PC-3 (cell line): ENCODE data around the gene TMEM131. TPM values are rescaled to one million over a fixed set of nuclear protein-coding genes. Genes with fewer than 3 reads are reported as not detected.

Source experiments
- ATAC-seq: fragments of 200-7000 bp; cut with Tn5 transposase; 2 replicates; pipeline ENCODE4 v1.9.1; 2020; ENCODE audit warnings: mild to moderate bottlenecking, moderate library complexity
- BruUV-seq: library from RNA; stranded (reverse); fragments of 400-500 nt; replicated peaks from 2 replicates; lab custom pipeline; 2021; lab: Mats Ljungman, UMichigan
- CTCF ChIA-PET: fragments of 300-600 bp; sonication (Branson Sonifier 250); formaldehyde crosslinking; loops from one replicate; lab custom pipeline; 2022; ENCODE audit warnings: antibody characterized with exemption; lab: Charles Lee
- POLR2A ChIA-PET: fragments of 300-600 bp; sonication (Branson Sonifier 250); formaldehyde crosslinking; loops from one replicate; lab custom pipeline; 2022; ENCODE audit warnings: antibody characterized with exemption; ENCODE audit not compliant: unreplicated experiment; lab: Charles Lee
- DNase-seq: peaks from one replicate; pipeline ENCODE4 v3.0.0-alpha.2; 2015
- H2AFZ ChIP-seq: fragments of 300-600 bp; sonication (generic); 2 replicates; pipeline ENCODE4 v1.6.0; 2016; ENCODE audit warnings: antibody characterized with exemption, low read length
- H3F3A ChIP-seq: fragments of 300-600 bp; sonication (generic); one replicate; pipeline ENCODE4 v1.6.0; 2017; ENCODE audit warnings: antibody characterized with exemption, low read length, control low read depth, mild to moderate bottlenecking; ENCODE audit not compliant: unreplicated experiment
- H3K27ac ChIP-seq: fragments of 300-600 bp; sonication (generic); 2 replicates; pipeline ENCODE4 v1.5.1; 2016; ENCODE audit warnings: mild to moderate bottlenecking, low read length
- H3K27me3 ChIP-seq: fragments of 300-600 bp; sonication (generic); 2 replicates; pipeline ENCODE4 v1.6.1; 2016; ENCODE audit warnings: low read length, mixed read lengths
- H3K36me3 ChIP-seq: fragments of 300-600 bp; sonication (generic); 2 replicates; pipeline ENCODE4 v1.6.1; 2016; ENCODE audit warnings: low read depth, mixed run types, low read length, mixed read lengths
- H3K4me1 ChIP-seq: fragments of 300-600 bp; sonication (generic); 2 replicates; pipeline ENCODE4 v1.5.1; 2016; ENCODE audit warnings: low read length; ENCODE audit not compliant: insufficient read depth
- H3K4me2 ChIP-seq: fragments of 300-600 bp; sonication (generic); 2 replicates; pipeline ENCODE4 v1.6.0; 2016; ENCODE audit warnings: low read length
- H3K4me3 ChIP-seq: fragments of 300-600 bp; sonication (generic); 2 replicates; pipeline ENCODE4 v1.5.1; 2016; ENCODE audit warnings: mild to moderate bottlenecking, low read length, mixed read lengths
- H3K79me2 ChIP-seq: fragments of 300-600 bp; sonication (generic); 2 replicates; pipeline ENCODE4 v1.6.1; 2017; ENCODE audit warnings: low read length, mixed read lengths
- H3K9ac ChIP-seq: fragments of 300-600 bp; sonication (generic); 2 replicates; pipeline ENCODE4 v1.6.0; 2016; ENCODE audit warnings: mild to moderate bottlenecking, low read length
- H3K9me2 ChIP-seq: fragments of 300-600 bp; sonication (generic); replicated peaks from 2 replicates; pipeline ENCODE4 v1.6.1; 2016; ENCODE audit warnings: mixed run types, low read length, mixed read lengths
- H3K9me3 ChIP-seq: fragments of 300-600 bp; sonication (generic); 2 replicates; pipeline ENCODE4 v1.6.1; 2016; ENCODE audit warnings: low read length, mixed read lengths
- H4K20me1 ChIP-seq: fragments of 300-600 bp; sonication (generic); 2 replicates; pipeline ENCODE4 v1.6.1; 2016; ENCODE audit warnings: low read length, mixed read lengths
- CTCF ChIP-seq: fragments of 300-600 bp; sonication (generic); conservative IDR thresholded peaks from 2 replicates; pipeline ENCODE4 v1.5.1; 2017; ENCODE audit warnings: antibody characterized with exemption, low read depth, mild to moderate bottlenecking, low read length
- EZH2 ChIP-seq: fragments of 300-600 bp; sonication (generic); IDR thresholded peaks from one replicate; pipeline ENCODE4 v1.6.1; 2017; ENCODE audit warnings: antibody characterized with exemption, mild to moderate bottlenecking, low read length; ENCODE audit not compliant: unreplicated experiment
- EZH2phosphoT487 ChIP-seq: fragments of 300-600 bp; sonication (generic); IDR thresholded peaks from 2 replicates; pipeline ENCODE4 v1.6.1; 2018; ENCODE audit warnings: mild to moderate bottlenecking, antibody characterized with exemption, low read length, borderline replicate concordance
- intact Hi-C: fragments of 100-400 bp; cut with micrococcal nuclease; formaldehyde crosslinking; loops from 2 replicates; pipeline ENCODE4 v1.9.0; 2023
- total RNA-seq: library from RNA; depleted of rRNA; stranded (reverse); fragments of >200 nt; gene quantifications from 2 replicates; pipeline ENCODE4 v1.2.3, GENCODE V29; 2014

The TMEM131 gene
- total RNA-seq, 1 experiment from 2014 or later, result 21.1 TPM

- H4K20me1 ChIP-seq, result no peaks in the 10 kb centered on the region
- peaks cover 4% of the 10 kb centered on the region for H3K36me3 ChIP-seq
- no peaks in the 10 kb centered on the region for H3K9me3 ChIP-seq
- TF ChIP-seq EZH2phosphoT487 (no peak), CTCF (no peak), EZH2 (no peak)
- peaks cover 16% of the 10 kb centered on the region for H3K4me1 ChIP-seq
- intact Hi-C loops, result no loop called here
- H3K27ac ChIP-seq, result no peak overlapping the region
- H3K9me2 ChIP-seq, result no peaks in the 10 kb centered on the region
- peaks cover 6% of the 10 kb centered on the region for H3F3A ChIP-seq
- ChIA-PET POLR2A (no interaction called here), CTCF (no interaction called here)
- no TSS peak for BruUV-seq
- no peak for ATAC-seq
- no peaks in the 10 kb centered on the region for H3K27me3 ChIP-seq
- no peak overlapping the region for H3K9ac ChIP-seq
- H3K4me3 ChIP-seq, result no peak overlapping the region
- no peak overlapping the region for H2AFZ ChIP-seq
- no peak for DNase-seq
- H3K4me2 ChIP-seq, result no peak overlapping the region
- peaks cover 26% of the 10 kb centered on the region for H3K79me2 ChIP-seq
These were observed 131.9 kb downstream of the TMEM131 start for GRCh38 chr2:97863829-97864228.

DNA sequence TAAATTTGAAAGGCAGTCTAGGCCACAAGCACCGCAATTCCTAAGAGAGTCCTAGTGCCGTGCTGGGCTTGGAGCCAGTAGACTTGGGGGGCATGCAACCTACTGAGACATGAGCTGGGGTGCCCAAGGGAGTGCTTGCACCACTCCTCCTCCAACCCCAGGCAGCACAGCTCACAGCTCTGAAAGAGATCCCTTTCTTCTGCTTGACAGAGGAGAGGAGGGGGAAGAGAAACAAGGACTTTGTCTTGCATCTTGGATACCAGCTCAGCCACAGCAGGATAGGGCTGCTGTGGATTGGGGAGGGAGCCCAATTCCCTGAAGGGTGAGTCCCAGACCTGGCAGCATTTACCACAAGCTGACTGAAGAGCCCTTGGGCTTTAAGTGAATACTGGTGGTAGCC lies 134.6 kb downstream of the TMEM131 start:
- TF ChIP-seq EZH2 (no peak), CTCF (no peak), EZH2phosphoT487 (no peak)
- BruUV-seq, result no TSS peak
- Histone ChIP-seq H3K9me2 (no peaks in the 10 kb centered on the region), H3K9ac (no peak overlapping the region), H3K4me2 (no peak overlapping the region), H3K79me2 (peaks cover 11% of the 10 kb centered on the region; the same call in 1 of the 2 replicates), H3K27me3 (no peaks in the 10 kb centered on the region), H3F3A (no peaks in the 10 kb centered on the region), H3K9me3 (no peaks in the 10 kb centered on the region), H3K4me1 (peaks cover under 1% of the 10 kb centered on the region), H4K20me1 (no peaks in the 10 kb centered on the region), H3K27ac (no peak overlapping the region), H3K36me3 (peaks cover 5% of the 10 kb centered on the region), H3K4me3 (no peak overlapping the region), H2AFZ (no peak overlapping the region)
- no peak for DNase-seq
- ATAC-seq, result no peak
- CTCF ChIA-PET, result no interaction called here
- POLR2A ChIA-PET, result no interaction called here
- intact Hi-C loops, result no loop called here

GRCh38 chr2:97858442-97858841 lies 137.3 kb downstream of the TMEM131 start:
- Histone ChIP-seq H2AFZ (no peak overlapping the region), H3K4me3 (no peak overlapping the region)
- BruUV-seq, result TSS peak; percentile 16

More at GRCh38 chr2:97858442-97858841, 137.3 kb downstream of the TMEM131 start:
- Histone ChIP-seq H3K27me3 (no peaks in the 10 kb centered on the region), H3K27ac (no peak overlapping the region), H3F3A (no peaks in the 10 kb centered on the region), H3K9me2 (no peaks in the 10 kb centered on the region), H3K79me2 (peaks cover 4% of the 10 kb centered on the region; the same call in 1 of the 2 replicates), H3K36me3 (peaks cover 9% of the 10 kb centered on the region), H4K20me1 (no peaks in the 10 kb centered on the region), H3K9me3 (no peaks in the 10 kb centered on the region), H3K4me1 (no peaks in the 10 kb centered on the region), H3K4me2 (no peak overlapping the region), H3K9ac (no peak overlapping the region)
- no peak for ATAC-seq
- TF ChIP-seq EZH2 (no peak), CTCF (no peak), EZH2phosphoT487 (no peak)
- POLR2A ChIA-PET, result no interaction called here
- no peak for DNase-seq
- CTCF ChIA-PET, result no interaction called here
- intact Hi-C loops, result no loop called here
